Type B pancreatic cell (in vitro differentiated cells): ENCODE data around the gene CBX2. TPM values are rescaled to one million over a fixed set of nuclear protein-coding genes. Genes with fewer than 3 reads are reported as not detected.

Experiments
- DNase-seq: peaks from one replicate; pipeline ENCODE4 v3.0.0; 2021; ENCODE audit warnings: mixed read lengths; ENCODE audit not compliant: unreplicated experiment; ENCODE audit errors: extremely low spot score
- H3K27ac Mint-ChIP-seq: 2 replicates; pipeline ENCODE4 v1.8.0; 2021; ENCODE audit warnings: mild to moderate bottlenecking, mixed read lengths
- H3K27me3 Mint-ChIP-seq: 2 replicates; pipeline ENCODE4 v1.8.0; 2021; ENCODE audit warnings: mixed read lengths
- H3K36me3 Mint-ChIP-seq: 2 replicates; pipeline ENCODE4 v1.8.0; 2021; ENCODE audit warnings: mixed read lengths
- H3K4me1 Mint-ChIP-seq: one replicate; pipeline ENCODE4 v1.8.0; 2021; ENCODE audit warnings: mixed read lengths; ENCODE audit not compliant: unreplicated experiment
- H3K4me3 Mint-ChIP-seq: 2 replicates; pipeline ENCODE4 v1.8.0; 2021; ENCODE audit warnings: mild to moderate bottlenecking, mixed read lengths
- H3K9me3 Mint-ChIP-seq: 2 replicates; pipeline ENCODE4 v1.8.0; 2021; ENCODE audit warnings: mixed read lengths
- CTCF ChIP-seq: fragments of 200-600 bp; sonication (generic); conservative IDR thresholded peaks from 2 replicates; pipeline ENCODE4 v1.5.0; 2021; ENCODE audit warnings: antibody characterized with exemption, mild to moderate bottlenecking
- total RNA-seq: library from RNA; stranded (reverse); gene quantifications from 2 replicates; pipeline ENCODE4 v1.2.1, GENCODE V29; 2021; ENCODE audit warnings: low replicate concordance

CBX2 gene
- total RNA-seq, 1 donor from 2014 or later, result 72.0 TPM

DNA sequence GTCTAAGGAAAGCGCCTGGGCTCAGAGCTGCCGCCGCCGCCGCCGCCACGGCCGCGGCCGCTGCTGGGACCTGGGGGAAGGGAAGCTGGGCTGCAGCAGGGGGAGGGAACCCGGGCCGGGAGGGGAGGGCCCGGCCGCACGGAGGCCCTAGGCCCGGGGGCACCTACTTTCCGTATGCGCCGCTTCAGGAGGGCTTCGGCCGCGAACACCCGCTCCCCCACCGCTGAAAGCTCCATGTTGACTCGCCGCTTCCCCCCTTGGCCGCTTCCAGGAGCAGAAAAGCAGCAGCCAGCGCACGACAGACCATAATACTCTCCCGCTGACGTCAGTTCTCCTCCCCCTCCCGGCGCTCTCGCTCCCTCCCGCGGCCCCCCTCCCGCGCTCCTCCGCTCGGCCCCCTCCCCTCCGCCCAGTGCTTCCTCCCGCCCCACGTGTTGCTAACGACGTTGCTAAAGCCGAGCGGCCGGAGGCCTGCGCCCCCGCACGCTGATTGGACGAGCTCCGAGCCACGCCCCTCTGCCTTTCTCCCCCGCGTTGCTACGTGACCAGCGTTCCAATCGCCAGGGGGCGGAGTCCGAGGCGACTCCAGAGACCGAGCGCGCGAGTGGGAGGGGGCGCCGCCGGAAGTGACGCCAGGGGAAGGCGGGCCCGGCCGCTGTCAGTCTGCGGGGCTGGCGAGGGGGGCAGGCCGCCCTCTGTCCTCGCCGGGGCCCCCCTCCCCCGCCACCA is 19.0 kb downstream of the CBX2 start, which contains the start of gene CBX8:
TSS of gene CBX8 (minus strand) at position 315 of the 729 bp plus-strand sequence. CDS start at position 236, 79 bp downstream.
- no peaks in the 10 kb centered on the region for H3K9me3 Mint-ChIP-seq
- peak; percentile 100 for DNase-seq
- peaks cover 54% of the 10 kb centered on the region for H3K27me3 Mint-ChIP-seq
- peak within 1 kb of the TSS; percentile 94 for H3K4me3 Mint-ChIP-seq
- H3K36me3 Mint-ChIP-seq, result peaks cover 4% of the 10 kb centered on the region
- H3K27ac Mint-ChIP-seq, result peak within 1 kb of the TSS; percentile 90
- no peak for TF ChIP-seq CTCF
- H3K4me1 Mint-ChIP-seq, result peaks cover 32% of the 10 kb centered on the region

DNA sequence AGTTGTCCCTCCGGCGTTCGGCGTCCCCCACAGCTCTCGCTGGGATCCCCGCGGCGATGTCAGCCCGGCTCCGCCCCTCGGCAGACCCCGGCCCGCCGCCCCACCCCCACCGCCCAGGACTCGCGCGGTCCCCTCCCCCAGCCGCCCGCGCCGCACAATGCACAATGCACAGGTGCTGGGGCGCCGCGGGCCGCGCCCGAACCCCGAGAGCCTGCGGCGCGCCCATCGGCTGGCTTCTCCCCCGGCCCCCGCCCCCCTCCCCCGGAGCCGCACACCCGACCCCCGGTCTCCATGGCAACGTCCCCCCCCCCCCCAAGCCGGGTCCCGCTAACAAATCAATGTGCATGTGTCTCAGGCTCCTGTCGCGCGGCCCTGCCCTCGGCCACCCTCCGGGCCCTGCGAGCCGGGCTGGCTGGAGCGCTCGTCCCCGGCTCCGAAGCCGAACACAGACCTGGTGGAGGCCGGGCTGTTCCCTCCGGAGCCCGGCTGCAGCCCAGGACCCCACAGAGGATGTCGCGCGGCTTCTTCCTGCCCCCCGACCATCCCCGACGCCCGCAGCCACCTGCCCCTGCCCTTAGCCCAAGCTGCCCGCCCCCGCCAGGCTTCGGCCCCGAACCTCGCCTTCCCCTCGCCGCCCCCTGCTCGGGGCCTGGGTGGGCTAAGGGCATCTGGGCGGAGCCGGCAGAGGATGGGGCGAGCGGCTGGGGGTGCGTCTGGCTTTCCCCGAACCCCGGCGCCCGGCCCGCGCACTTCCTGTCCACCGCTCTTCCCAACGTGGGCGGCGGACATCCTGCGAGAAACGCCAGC is 19.7 kb downstream of the CBX2 start:
- Mint-ChIP-seq H3K9me3 (no peaks in the 10 kb centered on the region), H3K27ac (no peak overlapping the region), H3K4me1 (peaks cover 25% of the 10 kb centered on the region), H3K27me3 (peaks cover 53% of the 10 kb centered on the region), H3K36me3 (peaks cover 4% of the 10 kb centered on the region), H3K4me3 (peak overlapping the region; percentile 83)
- TF ChIP-seq CTCF, result no peak
- DNase-seq, result no peak

- Mint-ChIP-seq H3K36me3 (peaks cover 4% of the 10 kb centered on the region), H3K4me3 (peak overlapping the region; percentile 83), H3K9me3 (no peaks in the 10 kb centered on the region), H3K4me1 (peaks cover 24% of the 10 kb centered on the region), H3K27me3 (peaks cover 56% of the 10 kb centered on the region), H3K27ac (peak overlapping the region; percentile 76)
- DNase-seq, result no peak
- no peak for TF ChIP-seq CTCF
Observed at GRCh38 chr17:79798299-79799173, 20.6 kb downstream of the CBX2 start.

DNA sequence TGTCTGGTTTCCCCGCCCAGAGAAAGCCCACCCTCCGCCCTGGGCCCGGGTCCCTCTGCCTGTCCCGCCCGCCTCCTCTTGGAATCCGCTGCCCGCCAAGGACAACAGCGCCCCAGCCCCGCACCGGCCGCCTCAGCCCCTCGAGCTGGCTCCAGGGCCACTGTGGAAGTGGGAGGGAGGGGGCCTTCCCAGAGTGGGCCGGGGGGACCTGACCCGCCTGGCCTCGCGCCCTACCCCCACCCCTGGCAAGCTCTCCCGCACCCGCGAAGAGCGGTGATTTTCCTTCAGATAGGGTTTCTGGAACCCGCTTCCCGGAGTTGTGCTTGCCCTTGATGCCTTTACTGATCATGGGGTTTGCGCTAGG is 21.2 kb downstream of the CBX2 start:
- Mint-ChIP-seq H3K4me3 (peak overlapping the region; percentile 92), H3K27me3 (peaks cover 55% of the 10 kb centered on the region), H3K36me3 (peaks cover 4% of the 10 kb centered on the region), H3K4me1 (peaks cover 20% of the 10 kb centered on the region), H3K9me3 (no peaks in the 10 kb centered on the region), H3K27ac (peak overlapping the region; percentile 86)
- TF ChIP-seq CTCF, result no peak
- DNase-seq, result no peak
